Measurements from ENCODE around the gene UBXN1. TPM values are rescaled to one million over a fixed set of nuclear protein-coding genes. Genes with fewer than 3 reads are reported as not detected.
A peak's percentile ranks its signal among the peaks of the same experiment; 100 is the strongest.
"Not testable (repeated sequence)": the region's sequence is repeated elsewhere in the genome, so short reads cannot be mapped to it uniquely, and the experiment has no call there.

UBXN1 gene
- total RNA-seq, 1 experiment from 2014 or later: 135 TPM

DNA sequence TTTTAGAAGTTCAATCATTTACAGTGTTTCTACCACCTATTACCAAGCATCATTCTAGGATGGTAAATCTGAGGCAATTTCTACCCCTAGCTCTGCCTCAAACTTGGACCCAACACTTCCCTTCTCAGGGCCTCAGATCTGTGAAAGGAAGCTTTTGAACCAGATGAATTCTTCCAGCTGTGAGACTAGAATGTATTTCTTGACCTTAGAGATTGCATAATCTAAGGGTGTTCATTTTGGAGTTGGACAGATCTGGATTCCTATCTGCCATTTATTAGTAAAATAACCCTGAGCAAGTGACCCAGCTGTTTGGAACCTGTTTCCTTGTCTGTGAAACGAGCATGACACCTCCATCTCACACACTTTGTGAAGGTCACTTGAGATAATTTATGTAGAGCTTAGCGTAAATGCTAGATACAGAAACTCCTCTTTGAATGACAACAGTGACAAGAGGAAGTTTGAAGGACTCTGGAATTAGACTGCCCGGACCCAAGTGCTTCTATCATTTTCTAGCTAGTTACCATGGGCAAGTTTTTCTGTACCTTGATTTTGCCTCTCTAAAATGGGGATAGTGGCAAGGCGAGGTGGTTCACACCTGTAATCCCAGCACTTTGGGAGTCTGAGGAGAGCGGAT lies 22.0 kb downstream of the UBXN1 start (continued):
- TF ChIP-seq IRF2 (CRISPR knock-in tag; IDR thresholded peaks at IDR 0.05; ENCODE audit: borderline replicate concordance, low read depth): no peak
- no peak for TF ChIP-seq CREM (CRISPR knock-in tag; IDR thresholded peaks at IDR 0.05)
- no peak for TF ChIP-seq CREB1 (CRISPR knock-in tag; IDR thresholded peaks at IDR 0.05)
- no peak for TF ChIP-seq ESRRA (CRISPR knock-in tag; IDR thresholded peaks at IDR 0.05; ENCODE audit: borderline replicate concordance)
- TF ChIP-seq, protein P1, sequence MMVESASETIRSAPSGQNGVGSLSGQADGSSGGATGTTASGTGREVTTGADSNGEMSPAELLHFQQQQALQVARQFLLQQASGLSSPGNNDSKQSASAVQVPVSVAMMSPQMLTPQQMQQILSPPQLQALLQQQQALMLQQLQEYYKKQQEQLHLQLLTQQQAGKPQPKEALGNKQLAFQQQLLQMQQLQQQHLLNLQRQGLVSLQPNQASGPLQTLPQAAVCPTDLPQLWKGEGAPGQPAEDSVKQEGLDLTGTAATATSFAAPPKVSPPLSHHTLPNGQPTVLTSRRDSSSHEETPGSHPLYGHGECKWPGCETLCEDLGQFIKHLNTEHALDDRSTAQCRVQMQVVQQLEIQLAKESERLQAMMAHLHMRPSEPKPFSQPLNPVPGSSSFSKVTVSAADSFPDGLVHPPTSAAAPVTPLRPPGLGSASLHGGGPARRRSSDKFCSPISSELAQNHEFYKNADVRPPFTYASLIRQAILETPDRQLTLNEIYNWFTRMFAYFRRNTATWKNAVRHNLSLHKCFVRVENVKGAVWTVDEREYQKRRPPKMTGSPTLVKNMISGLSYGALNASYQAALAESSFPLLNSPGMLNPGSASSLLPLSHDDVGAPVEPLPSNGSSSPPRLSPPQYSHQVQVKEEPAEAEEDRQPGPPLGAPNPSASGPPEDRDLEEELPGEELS (CRISPR knock-in tag; IDR thresholded peaks at IDR 0.05): no peak
- no peak for TF ChIP-seq ERG (CRISPR knock-in tag; IDR thresholded peaks at IDR 0.05)
- no peak for TF ChIP-seq HMGA2 (CRISPR knock-in tag; IDR thresholded peaks at IDR 0.05)

GRCh38 chr11:62654297-62654696 lies 24.6 kb downstream of the UBXN1 start:
- Mint-ChIP-seq H3K9me3 (no peaks in the 10 kb centered on the region), H3K27ac (0 out of 2 replicates have a peak overlapping the region, but pooled peaks have one; percentile 49), H3K4me1 (peaks cover 8% of the 10 kb centered on the region), H3K27me3 (ENCODE audit: low read depth) (no peaks in the 10 kb centered on the region), H3K4me3 (peak overlapping the region; percentile 27; the same call in 1 of the 2 replicates), H3K36me3 (peaks cover 11% of the 10 kb centered on the region)
- DNase-seq (ENCODE audit: low spot score): no peak
- POLR2A ChIA-PET: no interaction called here
- no peak for ATAC-seq
- no peak for TF ChIP-seq EMX1 (CRISPR knock-in tag; IDR thresholded peaks at IDR 0.05)
- TF ChIP-seq NR3C1 (CRISPR knock-in tag; conservative IDR thresholded peaks at IDR 0.05; ENCODE audit: low read depth): no peak
- 0 out of 2 replicates have a peak, but pooled peaks have one; percentile 34 for TF ChIP-seq ZNF121 (CRISPR knock-in tag; IDR thresholded peaks at IDR 0.05)
- CTCF ChIA-PET: interaction anchor here (0.7 kb wide), 1 partner anchor 1005 kb away, joined by 7 read pairs; no protein-coding TSS in a partner anchor

DNA sequence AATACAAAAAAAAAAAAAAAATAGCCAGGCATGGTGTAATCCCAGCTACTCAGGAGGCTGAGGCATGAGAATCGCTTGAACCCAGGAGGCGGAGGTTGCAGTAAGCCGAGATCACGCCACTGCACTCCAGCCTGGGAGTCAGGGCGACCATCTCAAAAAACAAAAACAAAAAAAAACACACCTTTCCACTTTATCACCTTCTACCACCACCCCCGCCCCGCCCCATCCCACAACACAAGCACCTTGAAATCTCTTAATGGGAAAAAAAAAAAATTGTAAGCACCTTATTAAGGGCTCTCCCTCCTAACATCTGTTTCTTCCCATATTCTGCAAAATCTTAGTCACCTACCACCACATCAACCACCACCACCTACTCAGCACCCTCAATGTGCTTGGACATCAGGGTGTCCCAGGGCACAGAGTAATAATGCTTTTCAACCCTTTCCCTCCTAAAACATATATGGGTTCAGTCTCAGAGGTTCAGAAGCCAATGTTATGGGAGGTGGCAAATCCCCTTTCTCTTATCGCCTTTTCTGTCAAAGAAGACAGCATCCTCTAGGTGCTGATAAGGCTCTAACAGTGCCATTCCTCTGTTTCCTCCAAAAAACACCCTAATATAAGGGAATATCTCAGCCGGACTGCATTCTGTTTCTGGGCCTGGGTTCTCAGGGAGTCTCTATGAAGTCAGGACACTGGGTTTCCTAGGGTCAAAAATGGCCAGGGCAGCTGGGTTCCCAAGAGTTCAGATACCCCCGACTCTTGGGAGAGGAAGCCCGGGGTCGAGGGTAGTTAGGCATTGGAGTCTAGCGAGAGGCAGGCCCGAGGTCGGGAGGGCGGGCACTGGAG lies 26.5 kb downstream of the UBXN1 start:
- Mint-ChIP-seq H3K4me1 (peaks cover 8% of the 10 kb centered on the region), H3K27me3 (ENCODE audit: low read depth) (no peaks in the 10 kb centered on the region), H3K4me3 (peak overlapping the region; percentile 90), H3K36me3 (peaks cover 19% of the 10 kb centered on the region), H3K27ac (peak overlapping the region; percentile 69), H3K9me3 (no peaks in the 10 kb centered on the region)
- no peak for DNase-seq (ENCODE audit: low spot score)
- TF ChIP-seq FOXP1 (CRISPR knock-in tag; IDR thresholded peaks at IDR 0.05; ENCODE audit: borderline replicate concordance) (no peak), USF1 (CRISPR knock-in tag; IDR thresholded peaks at IDR 0.05) (no peak), PREB (CRISPR knock-in tag; IDR thresholded peaks at IDR 0.05; ENCODE audit: borderline replicate concordance) (0 out of 2 replicates have a peak, but pooled peaks have one; percentile 5), ZNF138 (CRISPR knock-in tag; conservative IDR thresholded peaks at IDR 0.05) (no peak)
- no peak for ATAC-seq
- ChIA-PET CTCF (interaction anchor here (1.0 to 1.1 kb wide), 7 partner anchors 13 to 110 kb away, joined by 3 to 5 read pairs (median 3); partner anchors contain the start of genes C11orf98, CSKMT and TUT1), POLR2A (interaction anchor here (0.7 to 1.4 kb wide), 7 partner anchors 13 to 229 kb away, joined by 3 to 19 read pairs (median 6); partner anchors contain the start of genes B3GAT3, C11orf98, CSKMT and LBHD1)

GRCh38 chr11:62650283-62650682 lies 28.6 kb downstream of the UBXN1 start:
- peaks cover 23% of the 10 kb centered on the region for H3K36me3 Mint-ChIP-seq
- H3K4me1 Mint-ChIP-seq: peaks cover 14% of the 10 kb centered on the region
- H3K27ac Mint-ChIP-seq; H3K4me3 Mint-ChIP-seq; ATAC-seq; H3K27me3 Mint-ChIP-seq (ENCODE audit: low read depth); DNase-seq (ENCODE audit: low spot score); H3K9me3 Mint-ChIP-seq: not testable (repeated sequence)
- ChIA-PET CTCF (interaction anchor here (0.6 to 1.2 kb wide), 2 partner anchors 58 to 211 kb away, joined by 3 read pairs; no protein-coding TSS in a partner anchor), POLR2A (interaction anchor here (6.3 kb wide), 1 partner anchor 15 kb away, joined by 42 read pairs; the partner anchor contains the start of genes C11orf98 and CSKMT)
